GM12873 (cell line): ENCODE data around the gene RIN1.

Source experiments
- TF ChIP-seq, protein P1 (sequence below): IDR thresholded peaks from 2 replicates; pipeline ENCODE4 v1.5.1; 2012; ENCODE audit warnings: low read depth, mild to moderate bottlenecking, moderate library complexity, low read length, control low read depth; ENCODE audit not compliant: insufficient read depth; ENCODE audit errors: missing control alignments

RIN1 gene, protein sequence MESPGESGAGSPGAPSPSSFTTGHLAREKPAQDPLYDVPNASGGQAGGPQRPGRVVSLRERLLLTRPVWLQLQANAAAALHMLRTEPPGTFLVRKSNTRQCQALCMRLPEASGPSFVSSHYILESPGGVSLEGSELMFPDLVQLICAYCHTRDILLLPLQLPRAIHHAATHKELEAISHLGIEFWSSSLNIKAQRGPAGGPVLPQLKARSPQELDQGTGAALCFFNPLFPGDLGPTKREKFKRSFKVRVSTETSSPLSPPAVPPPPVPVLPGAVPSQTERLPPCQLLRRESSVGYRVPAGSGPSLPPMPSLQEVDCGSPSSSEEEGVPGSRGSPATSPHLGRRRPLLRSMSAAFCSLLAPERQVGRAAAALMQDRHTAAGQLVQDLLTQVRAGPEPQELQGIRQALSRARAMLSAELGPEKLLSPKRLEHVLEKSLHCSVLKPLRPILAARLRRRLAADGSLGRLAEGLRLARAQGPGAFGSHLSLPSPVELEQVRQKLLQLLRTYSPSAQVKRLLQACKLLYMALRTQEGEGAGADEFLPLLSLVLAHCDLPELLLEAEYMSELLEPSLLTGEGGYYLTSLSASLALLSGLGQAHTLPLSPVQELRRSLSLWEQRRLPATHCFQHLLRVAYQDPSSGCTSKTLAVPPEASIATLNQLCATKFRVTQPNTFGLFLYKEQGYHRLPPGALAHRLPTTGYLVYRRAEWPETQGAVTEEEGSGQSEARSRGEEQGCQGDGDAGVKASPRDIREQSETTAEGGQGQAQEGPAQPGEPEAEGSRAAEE

DNA sequence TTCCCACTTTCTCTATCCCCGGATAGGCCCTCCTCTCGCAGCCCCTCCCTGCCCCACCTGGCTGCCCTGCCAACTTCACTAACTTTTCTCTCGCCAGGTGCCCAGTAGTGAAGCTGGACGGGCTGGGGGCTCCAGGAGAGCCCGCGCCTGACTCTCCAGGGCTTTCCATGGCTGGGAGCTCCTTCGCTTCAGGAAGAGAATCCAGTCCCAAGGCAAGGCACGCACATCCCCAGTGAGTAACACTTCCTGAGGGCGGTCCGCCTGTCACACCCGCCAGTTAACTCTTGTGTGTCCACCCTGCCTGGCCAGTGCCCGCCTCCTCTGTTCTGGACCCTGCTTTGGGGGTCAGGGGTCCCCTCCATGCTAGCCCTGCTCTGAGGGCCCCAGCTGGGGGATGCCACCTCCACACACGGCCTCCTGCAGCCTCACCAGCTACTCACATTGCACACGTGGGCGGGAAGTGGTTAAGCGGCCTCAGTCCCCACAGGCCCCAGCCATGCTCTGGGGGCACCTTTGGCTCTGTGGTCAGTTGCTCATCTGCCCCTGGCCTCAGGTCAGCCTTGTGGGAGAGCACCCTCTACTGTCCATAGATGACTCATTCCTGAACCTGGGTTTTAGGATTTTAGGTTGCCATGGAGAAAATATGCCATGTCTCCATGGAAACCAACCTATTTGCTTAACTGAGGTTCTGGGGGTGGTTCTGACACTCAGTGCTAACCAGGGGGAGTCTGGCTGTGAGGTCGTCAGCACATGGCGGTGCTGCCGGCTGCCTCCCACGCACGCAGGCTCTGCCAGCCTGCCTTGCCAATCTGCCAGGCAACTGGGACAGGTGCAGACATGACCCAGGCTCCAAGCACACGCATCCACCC, at the start of gene RIN1:
RIN1 (minus strand) TSS at position 201 of the 869 bp plus-strand sequence; CDS start at position 169, 32 bp downstream.
- TF ChIP-seq, protein P1, sequence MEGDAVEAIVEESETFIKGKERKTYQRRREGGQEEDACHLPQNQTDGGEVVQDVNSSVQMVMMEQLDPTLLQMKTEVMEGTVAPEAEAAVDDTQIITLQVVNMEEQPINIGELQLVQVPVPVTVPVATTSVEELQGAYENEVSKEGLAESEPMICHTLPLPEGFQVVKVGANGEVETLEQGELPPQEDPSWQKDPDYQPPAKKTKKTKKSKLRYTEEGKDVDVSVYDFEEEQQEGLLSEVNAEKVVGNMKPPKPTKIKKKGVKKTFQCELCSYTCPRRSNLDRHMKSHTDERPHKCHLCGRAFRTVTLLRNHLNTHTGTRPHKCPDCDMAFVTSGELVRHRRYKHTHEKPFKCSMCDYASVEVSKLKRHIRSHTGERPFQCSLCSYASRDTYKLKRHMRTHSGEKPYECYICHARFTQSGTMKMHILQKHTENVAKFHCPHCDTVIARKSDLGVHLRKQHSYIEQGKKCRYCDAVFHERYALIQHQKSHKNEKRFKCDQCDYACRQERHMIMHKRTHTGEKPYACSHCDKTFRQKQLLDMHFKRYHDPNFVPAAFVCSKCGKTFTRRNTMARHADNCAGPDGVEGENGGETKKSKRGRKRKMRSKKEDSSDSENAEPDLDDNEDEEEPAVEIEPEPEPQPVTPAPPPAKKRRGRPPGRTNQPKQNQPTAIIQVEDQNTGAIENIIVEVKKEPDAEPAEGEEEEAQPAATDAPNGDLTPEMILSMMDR, result peak; percentile 29

DNA sequence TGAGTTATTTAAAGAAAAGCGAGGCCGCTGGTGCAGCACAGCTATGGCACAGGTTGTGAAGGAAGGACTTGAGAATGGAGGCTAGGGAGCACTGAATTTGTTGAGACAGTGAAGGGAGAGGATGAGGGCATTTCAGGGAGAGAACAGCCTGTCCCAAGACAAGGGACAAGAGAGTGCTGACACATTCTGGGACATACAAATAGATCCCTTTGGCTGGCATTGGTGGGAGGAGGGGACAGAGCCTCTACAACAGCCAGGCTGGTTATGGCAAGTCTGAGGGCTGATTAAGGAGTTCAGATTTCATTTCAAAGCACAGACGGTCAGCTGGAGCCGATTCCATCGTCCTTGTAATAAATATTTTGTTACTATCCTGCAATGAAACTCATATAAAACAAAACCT, 37.0 kb upstream of the RIN1 start:
- TF ChIP-seq, protein P1, result no peak

DNA sequence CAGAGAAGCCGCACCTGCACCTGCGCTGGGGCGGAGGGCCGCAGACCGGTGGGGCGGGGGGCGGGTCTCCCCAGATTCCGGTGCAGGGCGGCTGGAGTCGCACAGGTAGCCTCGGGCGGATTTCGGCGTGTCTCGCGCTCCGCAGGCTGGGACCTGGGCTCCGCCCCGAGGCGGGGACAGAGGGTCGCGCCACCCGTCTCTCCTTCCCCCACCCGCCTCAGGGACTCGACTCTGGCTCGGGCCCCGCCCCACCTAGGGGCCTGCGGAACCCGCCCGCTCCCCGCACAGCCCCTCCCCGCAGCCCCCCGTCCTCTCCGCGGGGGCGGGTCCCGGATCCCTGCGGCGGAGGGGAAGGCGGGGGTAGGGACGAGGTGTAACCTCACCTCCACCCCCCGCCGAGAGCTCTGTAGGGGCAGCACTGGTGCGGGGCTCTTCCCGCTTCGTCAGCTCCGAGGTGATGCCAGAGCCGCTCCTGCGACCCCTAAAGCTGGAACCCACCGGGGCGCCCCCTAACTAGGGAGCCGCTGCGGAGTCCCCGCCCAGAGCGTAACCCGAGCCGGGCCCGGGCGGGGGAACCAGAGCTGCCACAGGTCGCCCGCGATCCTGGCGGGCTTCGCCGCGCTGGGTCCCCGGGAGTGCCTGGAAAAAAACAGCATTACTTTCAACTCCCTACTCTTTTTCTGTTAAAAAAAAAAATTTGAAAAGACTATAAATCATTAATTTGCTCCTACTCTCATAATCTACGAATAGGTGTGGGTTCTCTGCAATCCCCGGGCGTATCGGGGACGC, 35.6 kb upstream of the RIN1 start, which contains the start of gene SLC29A2:
SLC29A2 (minus strand) TSS at position 134 of the 789 bp plus-strand sequence. CDS start 169 bp downstream, outside the sequence.
- TF ChIP-seq, protein P1, result no peak

DNA sequence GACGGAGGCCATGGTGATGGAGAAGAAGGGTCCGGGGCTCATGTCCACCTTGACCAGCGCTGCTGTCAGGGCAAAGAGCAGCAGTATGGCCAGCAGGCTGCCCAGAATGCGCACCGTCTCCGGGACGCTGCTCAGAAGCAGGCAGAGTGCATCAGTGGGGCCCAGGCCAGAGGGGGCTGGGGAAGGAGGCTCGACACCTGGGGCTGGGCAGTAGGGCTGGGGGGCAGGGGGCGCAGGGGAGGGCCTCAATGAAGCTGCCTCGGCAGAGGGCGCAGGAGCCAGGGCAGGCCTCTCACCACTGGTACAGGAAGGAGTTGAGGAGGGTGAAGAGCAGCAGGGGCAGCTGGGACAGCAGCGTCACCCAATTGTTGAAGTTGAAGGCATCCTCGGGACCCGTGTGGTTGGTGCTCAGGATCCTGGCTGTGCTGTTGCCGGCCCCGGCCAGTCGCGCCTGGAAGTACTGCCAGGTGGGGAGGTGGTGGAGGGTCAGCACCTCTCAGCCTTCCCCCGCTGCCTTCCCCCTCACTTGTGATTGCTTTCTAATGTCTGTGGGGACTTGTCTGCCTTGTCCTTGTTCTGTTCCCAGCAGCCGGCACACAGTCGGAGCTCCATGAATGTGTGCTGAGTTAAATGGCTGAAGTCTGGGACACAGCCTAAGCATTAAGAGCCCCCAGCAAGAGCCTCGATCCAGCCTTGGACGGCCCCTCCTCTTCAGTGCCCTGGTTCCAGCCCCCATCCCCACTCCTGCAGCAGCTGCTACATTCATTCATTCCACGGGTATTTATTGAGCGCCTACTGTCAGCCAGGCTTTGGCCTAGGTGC, 33.0 kb upstream of the RIN1 start:
- TF ChIP-seq, protein P1, result no peak

DNA sequence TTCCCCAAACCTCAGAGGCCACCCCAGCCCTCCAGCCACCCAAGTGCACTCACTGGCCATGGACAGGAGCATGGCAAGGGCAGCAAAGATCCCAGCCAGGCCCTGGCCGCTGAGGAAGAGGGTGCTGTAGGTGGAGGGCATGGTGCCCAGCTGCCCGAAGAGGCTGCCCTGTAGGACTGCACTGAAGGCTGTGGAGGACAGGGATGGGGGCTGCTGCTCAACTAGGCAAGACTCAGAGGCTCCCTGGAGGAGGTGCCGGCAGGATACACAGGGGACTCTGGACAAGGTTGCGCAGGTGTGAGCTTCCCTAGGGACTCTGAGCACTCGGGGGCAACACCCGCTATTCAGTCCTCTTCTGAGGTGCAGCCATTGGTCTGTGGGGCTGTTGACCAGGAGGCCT, 32.2 kb upstream of the RIN1 start:
- TF ChIP-seq, protein P1, result no peak

DNA sequence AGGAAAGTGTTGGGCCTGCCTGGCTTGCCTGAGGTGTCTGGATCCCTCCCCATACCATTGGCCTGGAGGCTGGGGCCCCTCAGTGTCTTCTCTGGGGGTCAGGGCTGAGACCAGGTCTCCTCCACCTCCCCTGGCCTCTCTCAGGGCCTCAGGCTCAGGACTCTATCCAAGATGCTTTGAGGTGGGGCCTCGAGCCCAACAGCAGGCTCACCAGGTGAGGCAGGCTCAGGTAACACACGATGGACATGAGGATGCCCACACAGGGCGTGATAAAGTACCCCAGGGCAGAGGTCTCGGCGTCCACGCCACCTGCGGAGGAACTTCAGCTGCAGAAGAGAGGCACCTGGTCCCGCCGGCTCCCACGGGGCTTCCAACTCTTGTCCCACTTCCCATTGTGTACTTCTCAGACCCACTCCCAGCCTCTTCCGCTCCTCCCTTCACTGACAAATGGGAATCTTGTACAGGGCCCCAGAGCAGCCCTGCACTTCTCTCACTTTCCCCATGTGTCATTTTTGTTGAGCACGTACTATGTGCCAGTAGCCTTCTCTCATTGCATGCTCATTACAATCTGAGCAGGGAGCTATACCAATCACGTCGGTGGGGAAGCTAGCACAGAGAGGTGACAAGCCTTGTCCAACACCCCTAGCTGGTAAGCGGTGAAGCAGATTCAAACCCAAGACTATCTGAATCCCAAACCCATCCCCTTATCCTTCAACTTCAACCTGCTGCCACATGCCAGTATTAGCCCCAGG, 31.5 kb upstream of the RIN1 start:
- TF ChIP-seq, protein P1, result no peak
